HepG2 (cell line): Measurements from ENCODE around the gene VAV2. TPM values are rescaled to one million over a fixed set of nuclear protein-coding genes. Genes with fewer than 3 reads are reported as not detected.

ENCODE experiments used
- ATAC-seq: fragments of 200-7000 bp; cut with Tn5 transposase; 3 replicates; pipeline ENCODE4 v1.9.1; 2020; ENCODE audit warnings: mild to moderate bottlenecking, moderate library complexity
- BruUV-seq: library from RNA; stranded (reverse); fragments of 400-500 nt; replicated peaks from 2 replicates; lab custom pipeline; 2021; lab: Mats Ljungman, UMichigan
- CTCF ChIA-PET: fragments of 300-600 bp; formaldehyde crosslinking; extraction: SDS; loops from one replicate; lab custom pipeline; 2021; ENCODE audit warnings: low total read pairs, inconsistent platforms, low intra/inter-chr PET ratio; lab: Yijun Ruan, JAX
- POLR2A ChIA-PET: fragments of 350-600 bp; sonication (Branson Sonifier 250); formaldehyde crosslinking; loops from one replicate; lab custom pipeline; 2020; ENCODE audit warnings: antibody characterized with exemption, inconsistent platforms; lab: Yijun Ruan, JAX
- DNase-seq: peaks from one replicate; pipeline ENCODE4 v3.0.0-alpha.2; 2015; ENCODE audit warnings: low spot score
- FAIRE-seq: peaks from 3 replicates; lab custom pipeline; 2011; peaks lifted over from hg19 to GRCh38; lab: Jason Lieb, UNC
- H2AFZ ChIP-seq: one replicate; pipeline ENCODE4 v1.6.1; 2011; ENCODE audit warnings: low read length, inconsistent platforms
- H3K27ac ChIP-seq: fragments of 300-600 bp; 3 replicates; pipeline ENCODE4 v1.8.0; 2011; ENCODE audit warnings: mixed run types, mild to moderate bottlenecking, mixed read lengths, low read length, inconsistent platforms; ENCODE audit not compliant: insufficient read depth; ENCODE audit errors: extremely low read length
- H3K27me3 ChIP-seq, 2 experiments: fragments of 200-600 bp in 1 of 2; 2 replicates in 1 of 2; 3 replicates in 1 of 2; pipeline versions ENCODE4 v1.6.0 to v1.8.0; 2011; ENCODE audit warnings: low read length in 2 of 2, mild to moderate bottlenecking in 2 of 2, moderate library complexity in 2 of 2, inconsistent platforms in 1 of 2; ENCODE audit not compliant: insufficient read depth in 2 of 2, control insufficient read depth in 1 of 2
- H3K36me3 ChIP-seq, 2 experiments: fragments of 200-600 bp in 1 of 2; replicated peaks in 1 of 2; 2 replicates in 1 of 2; 3 replicates in 1 of 2; pipeline versions ENCODE4 v1.5.1 to v1.8.0; 2011; ENCODE audit warnings: low read length in 2 of 2, inconsistent platforms in 1 of 2; ENCODE audit not compliant: insufficient read depth in 2 of 2, control insufficient read depth in 1 of 2
- H3K4me1 ChIP-seq: 2 replicates; pipeline ENCODE4 v1.5.1; 2012; ENCODE audit warnings: low read length, inconsistent platforms; ENCODE audit not compliant: insufficient read depth
- H3K4me2 ChIP-seq: 2 replicates; pipeline ENCODE4 v1.6.0; 2011; ENCODE audit warnings: low read depth, low read length, inconsistent platforms
- H3K4me3 ChIP-seq, 3 experiments: fragments of 200-600 bp in 1 of 3; sonication (generic), shearing (Covaris generic) in 1 of 3; replicated peaks in 1 of 3; 2 replicates each; pipeline ENCODE4 v1.5.1; 2011 to 2016; ENCODE audit warnings: low read length in 3 of 3, inconsistent platforms in 2 of 3, low read depth in 2 of 3, mild to moderate bottlenecking in 2 of 3, control low read depth in 1 of 3, mixed read lengths in 1 of 3; ENCODE audit not compliant: insufficient read depth in 1 of 3
- H3K79me2 ChIP-seq: one replicate; pipeline ENCODE4 v1.6.1; 2011; ENCODE audit warnings: low read length, inconsistent platforms; ENCODE audit not compliant: insufficient read depth
- H3K9ac ChIP-seq: 2 replicates; pipeline ENCODE4 v1.6.0; 2011; ENCODE audit warnings: mild to moderate bottlenecking, low read depth, low read length, inconsistent platforms; ENCODE audit not compliant: insufficient read depth
- H3K9me3 ChIP-seq: 2 replicates; pipeline ENCODE4 v1.5.1; 2012; ENCODE audit warnings: mild to moderate bottlenecking, low read length
- H4K20me1 ChIP-seq: 2 replicates; pipeline ENCODE4 v1.6.0; 2011; ENCODE audit warnings: inconsistent platforms, mild to moderate bottlenecking, low read length, moderate library complexity; ENCODE audit not compliant: insufficient read depth
- DRAP1 ChIP-seq: IDR thresholded peaks from 2 replicates; pipeline ENCODE4 v1.6.1; 2016; ENCODE audit warnings: missing genetic modification reagents, missing compliant biosample characterization
- E2F1 ChIP-seq: sonication (generic); formaldehyde crosslinking; IDR thresholded peaks from 2 replicates; pipeline ENCODE4 v1.5.0; 2020; ENCODE audit warnings: missing genetic modification reagents
- FOSL1 ChIP-seq: sonication (generic); formaldehyde crosslinking; IDR thresholded peaks from 2 replicates; pipeline ENCODE4 v1.9.0; 2021; ENCODE audit warnings: missing genetic modification reagents, borderline replicate concordance
- HES4 ChIP-seq: sonication (generic); formaldehyde crosslinking; IDR thresholded peaks from 2 replicates; pipeline ENCODE4 v1.9.0; 2021; ENCODE audit warnings: mild to moderate bottlenecking, missing genetic modification reagents, borderline replicate concordance
- HOXA9 ChIP-seq: sonication (generic); formaldehyde crosslinking; IDR thresholded peaks from 2 replicates; pipeline ENCODE4 v1.8.1; 2022; ENCODE audit warnings: missing genetic modification reagents, mild to moderate bottlenecking, moderate library complexity, borderline replicate concordance
- KLF11 ChIP-seq: IDR thresholded peaks from 2 replicates; pipeline ENCODE4 v1.6.1; 2016; ENCODE audit warnings: missing compliant biosample characterization
- SETDB1 ChIP-seq: sonication (generic); formaldehyde crosslinking; IDR thresholded peaks from 2 replicates; pipeline ENCODE4 v1.5.1; 2020; ENCODE audit warnings: missing genetic modification reagents, mild to moderate bottlenecking, borderline replicate concordance
- SPEN ChIP-seq: sonication (generic); formaldehyde crosslinking; IDR thresholded peaks from 2 replicates; pipeline ENCODE4 v1.5.1; 2020; ENCODE audit warnings: low read depth, mild to moderate bottlenecking, missing genetic modification reagents
- ZBTB42 ChIP-seq: sonication (generic); formaldehyde crosslinking; IDR thresholded peaks from 2 replicates; pipeline ENCODE4 v1.5.0; 2020; ENCODE audit warnings: mild to moderate bottlenecking, missing genetic modification reagents
- ZFX ChIP-seq: sonication (generic); formaldehyde crosslinking; IDR thresholded peaks from 2 replicates; pipeline ENCODE4 v1.4.0; 2020; ENCODE audit warnings: mild to moderate bottlenecking, low read depth, missing genetic modification reagents, moderate library complexity
- ZNF484 ChIP-seq: sonication (generic); formaldehyde crosslinking; IDR thresholded peaks from 2 replicates; pipeline ENCODE4 v1.5.1; 2020; ENCODE audit warnings: mild to moderate bottlenecking, low read depth, missing genetic modification reagents, borderline replicate concordance
- ZNF670 ChIP-seq: sonication (generic); formaldehyde crosslinking; IDR thresholded peaks from 2 replicates; pipeline ENCODE4 v1.8.0; 2022; ENCODE audit warnings: mild to moderate bottlenecking, missing genetic modification reagents, borderline replicate concordance
- WGBS: methylation state at CpG from one replicate; pipeline ENCODE4 v1.1.6; 2017; ENCODE audit warnings: low lambda C conversion rate; 5-methylcytosine and 5-hydroxymethylcytosine counted together
- in situ Hi-C: cut with HindIII; loops from 2 replicates; pipeline ENCODE4 v1.10.0; 2017; ENCODE audit warnings: low pct_unique_long_range_greater_than_20kb; ENCODE audit not compliant: extremely low pct_ligation_motif_present
- intact Hi-C: fragments of 100-400 bp; cut with micrococcal nuclease; formaldehyde crosslinking; loops from one replicate; pipeline ENCODE4 v1.10.0; 2022; ENCODE audit not compliant: unreplicated experiment
- polyA plus RNA-seq, 8 experiments: library from polyadenylated mRNA; depleted of rRNA in 3 of 8; stranded (reverse) in 7 of 8; unstranded in 1 of 8; fragments of >200 nt; fragmentation: Illumina TruSeq in 4 of 8; extraction: Trizol in 4 of 8; gene quantifications; 2 replicates each; pipeline versions ENCODE4 v1.2.1 to v1.2.3, GENCODE V29; 2011 to 2016; ENCODE audit warnings: low read depth in 4 of 8, missing spikeins in 1 of 8, mixed read lengths in 1 of 8; ENCODE audit not compliant: insufficient read depth in 1 of 8
- total RNA-seq, 5 experiments: library from RNA; depleted of rRNA; stranded (reverse); fragments of >200 nt; fragmentation: Illumina TruSeq; extraction: Trizol; gene quantifications; 2 replicates each; pipeline ENCODE4 v1.2.3, GENCODE V29; 2016; ENCODE audit warnings: low read depth in 1 of 5

Gene VAV2
- total and polyA plus RNA-seq, 2 of the 13 experiments (the other 11 are each of a cell fraction or from before 2014, with no cell fraction given) = 22.5 to 22.9 TPM

DNA sequence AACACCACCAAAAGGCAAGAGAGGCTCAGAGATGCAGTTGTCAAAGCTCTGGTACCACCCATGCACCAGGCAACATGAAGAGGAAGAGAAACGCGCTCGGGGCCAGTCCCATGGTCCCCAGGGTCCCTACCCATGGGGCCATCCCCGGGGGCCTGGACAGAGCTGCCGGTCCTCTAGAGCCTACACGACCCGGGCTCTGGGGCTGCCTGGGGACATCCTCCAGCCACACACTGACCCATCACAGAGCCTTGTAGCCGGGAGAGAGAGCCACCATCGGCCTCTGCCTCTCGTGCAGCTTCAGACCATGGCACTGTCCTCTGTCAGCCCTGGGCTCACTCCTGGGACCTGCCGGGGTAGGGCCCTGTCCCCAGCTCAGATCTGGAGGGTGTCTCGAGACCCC is 23.7 kb downstream of the VAV2 start:
- BruUV-seq = no TSS peak
- ChIA-PET POLR2A (interaction anchor here (0.6 kb wide), 1 partner anchor 356 kb away, joined by 5 read pairs; no protein-coding TSS in a partner anchor), CTCF (no interaction called here)
- DNase-seq = no peak
- in situ Hi-C loops = no loop called here
- TF ChIP-seq KLF11 (CRISPR knock-in tag) (no peak), E2F1 (no peak), HES4 (CRISPR knock-in tag) (no peak), SETDB1 (no peak), HOXA9 (no peak), ZNF670 (no peak), DRAP1 (CRISPR knock-in tag) (no peak), ZBTB42 (CRISPR knock-in tag) (no peak), ZNF484 (CRISPR knock-in tag) (no peak), SPEN (CRISPR knock-in tag) (no peak), ZFX (CRISPR knock-in tag) (no peak), FOSL1 (no peak)
- 95% methylated on average over 9 of the region's 12 CpGs for WGBS
- H3K4me2 ChIP-seq = no peak overlapping the region
- no peak for FAIRE-seq
- peaks cover 7% of the 10 kb centered on the region; the same call in 1 of the 2 replicates for H3K9me3 ChIP-seq
- intact Hi-C loops = no loop called here
- peaks cover 42% of the 10 kb centered on the region for H4K20me1 ChIP-seq
- H3K4me1 ChIP-seq = peaks cover 40% of the 10 kb centered on the region
- H3K4me3 ChIP-seq = no peak overlapping the region
- H3K79me2 ChIP-seq = peaks cover 95% of the 10 kb centered on the region
- H3K27me3 ChIP-seq = no peaks in the 10 kb centered on the region
- peaks cover 0 to 3% of the 10 kb centered on the region in 2 experiments; a peak in 3 of 5 replicates for H3K36me3 ChIP-seq
- H3K9ac ChIP-seq = no peak overlapping the region
- no peak overlapping the region for H3K27ac ChIP-seq
- no peak overlapping the region for H2AFZ ChIP-seq
- ATAC-seq = no peak
